Measurements from ENCODE around the gene UGT1A4.
"Not testable (repeated sequence)": the region's sequence is repeated elsewhere in the genome, so short reads cannot be mapped to it uniquely, and the experiment has no call there.

The UGT1A4 gene

GRCh38 chr2:233736868-233737653 lies 18.5 kb downstream of the UGT1A4 start:
- H3K36me3 ChIP-seq (ENCODE audit: insufficient read depth, low read length); H3K9me3 ChIP-seq (ENCODE audit: insufficient read depth, low read depth, low read length); H3K27me3 ChIP-seq (ENCODE audit: insufficient read depth, low read length); H3K27ac ChIP-seq (ENCODE audit: low read depth, low read length); H3K4me3 ChIP-seq (ENCODE audit: low read length); H3K9ac ChIP-seq (ENCODE audit: low read depth, low read length); H3K4me1 ChIP-seq (ENCODE audit: insufficient read depth, low read length): not testable (repeated sequence)
- 91% methylated on average over 14 of the region's 14 CpGs for WGBS

- Histone ChIP-seq H3K9me3 (ENCODE audit: insufficient read depth, low read depth, low read length) (no peaks in the 10 kb centered on the region), H3K27me3 (ENCODE audit: insufficient read depth, low read length) (no peaks in the 10 kb centered on the region), H3K9ac (ENCODE audit: low read depth, low read length) (no peak overlapping the region), H3K27ac (ENCODE audit: low read depth, low read length) (no peak overlapping the region), H3K36me3 (ENCODE audit: insufficient read depth, low read length) (no peaks in the 10 kb centered on the region), H3K4me3 (ENCODE audit: low read length) (no peak overlapping the region), H3K4me1 (ENCODE audit: insufficient read depth, low read length) (no peaks in the 10 kb centered on the region)
- WGBS, result 80% methylated on average over 2 of the region's 2 CpGs
These were observed 22.3 kb downstream of the UGT1A4 start for GRCh38 chr2:233740870-233741269.

DNA sequence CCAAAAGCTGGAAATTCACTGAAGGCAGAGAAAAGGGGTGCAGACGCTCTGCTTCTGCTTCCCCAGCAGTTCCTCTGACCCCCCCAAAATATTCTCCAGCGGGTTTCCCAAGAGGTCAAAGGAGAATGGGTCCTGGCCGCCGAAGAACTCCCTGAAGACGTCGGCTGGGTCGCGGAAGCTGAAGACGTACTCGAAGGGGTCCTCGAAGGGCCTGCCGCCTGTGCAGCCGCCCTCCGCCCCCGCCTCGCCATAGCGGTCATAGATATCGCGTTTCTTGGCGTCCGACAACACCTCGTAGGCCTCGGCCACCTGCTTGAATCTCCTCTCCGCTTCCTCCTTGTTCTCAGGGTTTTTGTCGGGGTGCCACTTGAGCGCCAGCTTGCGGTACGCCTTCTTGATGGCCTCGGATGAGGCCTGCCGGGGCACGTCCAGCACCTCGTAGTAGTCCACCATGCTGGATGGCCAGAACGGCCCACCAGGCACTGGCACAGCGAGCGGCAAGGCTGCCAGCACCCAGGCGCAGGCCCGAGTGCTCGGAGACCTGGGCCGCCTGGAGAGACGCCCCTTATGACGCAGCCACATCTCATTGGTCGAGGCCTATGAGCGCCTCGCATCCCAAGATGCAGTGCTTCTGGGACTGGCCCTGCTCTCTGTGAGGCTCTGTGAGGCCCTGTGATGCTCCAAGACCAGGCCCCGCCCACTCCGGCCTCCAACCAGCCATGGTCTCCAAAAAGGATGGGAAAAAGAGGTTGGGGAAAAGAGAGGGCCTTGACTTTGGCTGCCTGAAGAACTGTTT lies 25.1 kb downstream of the UGT1A4 start:
- WGBS, result 97% methylated on average over 44 of the region's 46 CpGs
- Histone ChIP-seq H3K27ac (ENCODE audit: low read depth, low read length) (no peak overlapping the region), H3K27me3 (ENCODE audit: insufficient read depth, low read length) (no peaks in the 10 kb centered on the region), H3K4me3 (ENCODE audit: low read length) (no peak overlapping the region), H3K9me3 (ENCODE audit: insufficient read depth, low read depth, low read length) (no peaks in the 10 kb centered on the region; the same call in 1 of the 2 replicates), H3K4me1 (ENCODE audit: insufficient read depth, low read length) (no peaks in the 10 kb centered on the region), H3K36me3 (ENCODE audit: insufficient read depth, low read length) (no peaks in the 10 kb centered on the region), H3K9ac (ENCODE audit: low read depth, low read length) (no peak overlapping the region)

DNA sequence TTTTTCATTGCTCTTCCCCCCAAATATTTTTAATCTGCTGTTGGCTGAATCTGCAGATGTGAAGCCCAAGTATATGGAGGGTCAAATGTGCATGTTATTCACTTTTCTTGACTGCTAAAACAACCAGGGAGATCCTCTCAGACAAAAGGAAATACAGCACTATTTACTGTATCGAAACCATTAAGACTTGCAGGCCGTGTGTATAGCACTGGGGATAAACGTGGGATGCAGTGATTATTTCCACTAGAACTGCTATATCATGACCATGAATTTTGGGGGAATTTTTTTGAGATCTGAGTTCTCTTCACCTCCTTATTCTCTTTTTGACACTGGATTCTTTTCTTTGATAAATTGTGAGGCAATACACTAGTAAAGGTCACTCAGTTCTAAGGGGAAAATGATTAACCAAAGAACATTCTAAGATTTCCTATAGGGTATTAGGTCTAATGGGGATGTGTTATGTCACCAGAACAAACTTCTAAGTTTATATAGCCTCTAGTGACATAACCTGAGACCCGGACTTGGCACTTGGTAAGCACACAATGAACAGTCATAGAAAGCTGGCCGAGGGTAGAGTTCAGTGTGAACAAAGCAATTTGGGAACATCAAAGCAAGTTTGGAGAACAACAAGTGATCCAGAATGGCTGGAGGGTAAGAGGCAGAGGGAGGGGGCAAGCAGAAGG lies 26.7 kb downstream of the UGT1A4 start:
- no peak overlapping the region for H3K27ac ChIP-seq (ENCODE audit: low read depth, low read length)
- no peaks in the 10 kb centered on the region for H3K36me3 ChIP-seq (ENCODE audit: insufficient read depth, low read length)
- WGBS, result 87% methylated on average over 5 of the region's 5 CpGs
- no peaks in the 10 kb centered on the region for H3K27me3 ChIP-seq (ENCODE audit: insufficient read depth, low read length)
- H3K9me3 ChIP-seq (ENCODE audit: insufficient read depth, low read depth, low read length), result peaks cover 5% of the 10 kb centered on the region; the same call in 1 of the 2 replicates
- no peaks in the 10 kb centered on the region for H3K4me1 ChIP-seq (ENCODE audit: insufficient read depth, low read length)
- H3K9ac ChIP-seq (ENCODE audit: low read depth, low read length), result no peak overlapping the region
- no peak overlapping the region for H3K4me3 ChIP-seq (ENCODE audit: low read length)

GRCh38 chr2:233745838-233746237 lies 27.3 kb downstream of the UGT1A4 start:
- peaks cover 10% of the 10 kb centered on the region for H3K9me3 ChIP-seq (ENCODE audit: insufficient read depth, low read depth, low read length)
- H3K27ac ChIP-seq (ENCODE audit: low read depth, low read length); H3K27me3 ChIP-seq (ENCODE audit: insufficient read depth, low read length); H3K9ac ChIP-seq (ENCODE audit: low read depth, low read length); H3K36me3 ChIP-seq (ENCODE audit: insufficient read depth, low read length); H3K4me1 ChIP-seq (ENCODE audit: insufficient read depth, low read length); H3K4me3 ChIP-seq (ENCODE audit: low read length): not testable (repeated sequence)
- WGBS, result 90% methylated on average over 2 of the region's 2 CpGs

DNA sequence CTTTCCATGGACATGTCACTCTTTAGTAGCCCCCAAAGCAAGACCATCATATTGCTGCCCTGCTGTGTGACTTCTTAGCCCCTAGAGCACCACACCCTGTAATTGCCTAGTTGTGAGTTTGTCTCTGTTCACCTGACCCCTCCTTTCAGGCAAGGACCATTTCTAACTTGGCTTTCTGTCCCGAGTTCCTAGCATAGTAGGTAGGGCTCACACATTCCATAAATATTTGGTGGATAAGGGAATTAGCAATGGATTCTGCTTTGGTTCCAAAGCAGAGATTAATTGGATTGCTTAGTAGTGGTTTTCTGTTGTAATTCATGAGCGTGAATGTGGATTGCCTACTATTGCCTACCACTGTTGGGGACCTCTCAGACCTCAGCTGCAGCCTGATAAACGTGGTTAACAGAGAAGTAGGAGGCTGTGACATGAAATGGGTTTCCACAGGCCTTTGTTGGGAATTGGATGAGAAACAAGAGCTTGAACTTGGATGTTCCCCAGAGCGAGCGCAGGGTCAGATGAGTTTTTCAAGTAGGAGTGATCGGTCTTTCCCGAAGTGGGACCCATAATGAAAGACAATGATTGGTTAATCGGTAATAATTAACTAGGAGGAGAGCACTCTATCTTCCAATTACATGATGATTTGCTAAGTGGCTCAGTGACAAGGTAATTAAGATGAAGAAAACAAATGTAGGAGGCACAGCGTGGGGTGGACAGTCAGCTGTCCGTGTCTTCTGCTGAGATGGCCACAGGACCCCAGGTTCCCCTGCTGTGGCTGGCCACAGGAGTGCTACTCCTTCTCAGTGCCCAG lies 28.1 kb downstream of the UGT1A4 start:
- H3K4me1 ChIP-seq (ENCODE audit: insufficient read depth, low read length), result no peaks in the 10 kb centered on the region
- no peak overlapping the region for H3K27ac ChIP-seq (ENCODE audit: low read depth, low read length)
- H3K36me3 ChIP-seq (ENCODE audit: insufficient read depth, low read length), result no peaks in the 10 kb centered on the region
- no peaks in the 10 kb centered on the region for H3K27me3 ChIP-seq (ENCODE audit: insufficient read depth, low read length)
- 85% methylated on average over 10 of the region's 10 CpGs for WGBS
- H3K9ac ChIP-seq (ENCODE audit: low read depth, low read length), result no peak overlapping the region
- no peak overlapping the region for H3K4me3 ChIP-seq (ENCODE audit: low read length)
- H3K9me3 ChIP-seq (ENCODE audit: insufficient read depth, low read depth, low read length), result peaks cover 15% of the 10 kb centered on the region

DNA sequence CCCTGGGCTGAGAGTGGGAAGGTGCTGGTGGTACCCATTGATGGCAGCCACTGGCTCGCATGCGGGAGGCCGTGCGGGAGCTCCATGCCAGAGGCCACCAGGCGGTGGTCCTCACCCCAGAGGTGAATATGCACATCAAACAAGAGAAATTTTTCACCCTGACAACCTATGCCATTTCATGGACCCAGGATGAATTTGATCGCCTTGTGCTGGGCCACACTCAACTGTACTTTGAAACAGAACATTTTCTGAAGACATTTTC lies 28.7 kb downstream of the UGT1A4 start:
- WGBS, result 94% methylated on average over 6 of the region's 6 CpGs
- Histone ChIP-seq H3K4me1 (ENCODE audit: insufficient read depth, low read length) (no peaks in the 10 kb centered on the region), H3K9ac (ENCODE audit: low read depth, low read length) (no peak overlapping the region), H3K27ac (ENCODE audit: low read depth, low read length) (no peak overlapping the region), H3K27me3 (ENCODE audit: insufficient read depth, low read length) (no peaks in the 10 kb centered on the region), H3K4me3 (ENCODE audit: low read length) (no peak overlapping the region), H3K9me3 (ENCODE audit: insufficient read depth, low read depth, low read length) (peaks cover 18% of the 10 kb centered on the region), H3K36me3 (ENCODE audit: insufficient read depth, low read length) (no peaks in the 10 kb centered on the region)

DNA sequence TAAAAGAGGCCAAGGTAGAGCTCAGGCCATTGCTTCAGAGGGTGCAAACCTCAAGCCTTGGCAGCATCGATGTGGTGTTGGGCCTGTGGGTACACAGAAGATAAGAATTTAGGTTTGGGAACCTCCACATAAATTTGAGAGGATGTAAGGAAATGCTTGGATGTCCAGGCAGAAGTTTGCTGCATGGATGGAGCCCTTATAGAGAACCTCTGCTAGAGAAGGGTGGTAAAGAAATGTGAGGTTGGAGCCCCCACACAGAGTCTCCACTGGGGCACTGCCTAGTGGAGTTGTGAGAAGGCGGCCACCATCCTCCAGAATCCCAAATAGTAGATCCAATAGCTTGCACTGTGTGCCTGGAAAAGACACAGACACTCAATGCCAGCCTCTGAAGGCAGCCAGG lies 32.2 kb downstream of the UGT1A4 start:
- H3K27me3 ChIP-seq (ENCODE audit: insufficient read depth, low read length); H3K9ac ChIP-seq (ENCODE audit: low read depth, low read length); H3K4me3 ChIP-seq (ENCODE audit: low read length); H3K4me1 ChIP-seq (ENCODE audit: insufficient read depth, low read length); H3K36me3 ChIP-seq (ENCODE audit: insufficient read depth, low read length); H3K27ac ChIP-seq (ENCODE audit: low read depth, low read length): not testable (repeated sequence)
- WGBS, result 90% methylated on average over 2 of the region's 2 CpGs
- peaks cover 22% of the 10 kb centered on the region for H3K9me3 ChIP-seq (ENCODE audit: insufficient read depth, low read depth, low read length)

DNA sequence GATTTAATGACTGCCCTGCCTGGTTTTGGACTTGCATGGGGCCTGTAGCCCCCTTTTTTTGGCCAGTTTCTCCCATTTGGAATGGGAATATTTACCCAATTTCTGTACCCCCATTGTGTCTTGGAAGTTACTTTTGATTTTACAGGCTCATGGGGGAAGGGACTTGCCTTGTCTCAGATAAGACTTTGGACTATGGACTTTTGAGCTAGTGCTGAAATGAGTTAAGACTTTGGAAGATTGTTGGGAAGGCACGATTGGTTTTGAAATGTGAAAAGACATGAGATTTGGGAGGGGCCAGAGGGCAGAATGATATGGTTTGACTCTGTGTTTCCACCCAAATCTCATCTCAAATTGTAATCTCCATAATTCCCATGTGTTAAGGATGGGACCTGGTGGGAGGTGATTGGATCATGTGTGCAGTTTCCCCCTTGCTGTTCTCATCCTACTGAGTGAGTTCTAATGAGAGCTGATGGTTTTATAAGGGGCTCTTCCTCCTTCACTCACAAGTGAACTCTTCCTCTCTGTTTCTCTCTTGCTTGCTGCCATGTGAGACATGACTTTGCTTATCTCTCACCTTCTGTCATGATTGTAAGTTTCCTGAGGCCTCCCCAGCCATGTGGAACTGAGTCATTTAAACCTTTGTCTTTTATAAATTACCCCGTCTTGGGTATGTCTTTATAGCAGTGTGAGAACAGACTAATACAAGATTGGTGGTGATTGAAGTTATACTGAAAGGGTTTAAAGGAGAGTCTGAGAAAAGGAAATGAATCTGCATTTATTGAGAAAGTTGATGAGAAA lies 32.9 kb downstream of the UGT1A4 start:
- H3K36me3 ChIP-seq (ENCODE audit: insufficient read depth, low read length), result not testable (repeated sequence)

DNA sequence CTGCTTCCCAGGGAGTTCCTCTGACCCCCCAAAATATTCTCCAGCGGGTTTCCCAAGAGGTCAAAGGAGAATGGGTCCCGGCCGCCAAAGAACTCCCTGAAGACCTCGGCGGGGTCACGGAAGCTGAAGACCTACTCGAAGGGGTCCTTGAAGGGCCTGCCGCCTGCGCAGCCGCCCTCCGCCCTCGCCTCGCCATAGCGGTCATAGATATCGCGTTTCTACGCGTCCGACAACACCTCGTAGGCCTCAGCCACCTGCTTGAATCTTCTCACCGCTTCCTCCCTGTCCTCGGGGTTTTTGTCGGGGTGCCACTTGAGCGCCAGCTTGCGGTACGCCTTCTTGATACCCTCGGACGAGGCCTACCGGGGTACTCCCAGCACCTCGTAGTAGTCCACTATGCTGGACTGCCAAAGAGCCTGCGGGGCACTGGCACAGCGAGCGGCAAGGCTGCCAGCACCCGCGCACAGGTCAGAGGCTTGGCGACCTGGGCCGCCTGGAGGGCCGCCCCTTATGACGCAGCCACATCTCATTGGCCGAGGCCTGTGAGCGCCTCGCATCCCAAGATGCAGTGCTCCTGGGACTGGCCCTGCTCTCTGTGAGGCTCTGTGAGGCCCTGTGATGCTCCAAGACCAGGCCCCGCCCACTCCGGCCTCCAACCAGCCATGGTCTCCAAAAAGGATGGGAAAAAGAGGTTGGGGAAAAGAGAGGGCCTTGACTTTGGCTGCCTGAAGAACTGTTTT lies 36.5 kb downstream of the UGT1A4 start:
- no peaks in the 10 kb centered on the region for H3K27me3 ChIP-seq (ENCODE audit: insufficient read depth, low read length)
- no peaks in the 10 kb centered on the region for H3K36me3 ChIP-seq (ENCODE audit: insufficient read depth, low read length)
- H3K4me1 ChIP-seq (ENCODE audit: insufficient read depth, low read length), result no peaks in the 10 kb centered on the region
- no peak overlapping the region for H3K4me3 ChIP-seq (ENCODE audit: low read length)
- no peak overlapping the region for H3K27ac ChIP-seq (ENCODE audit: low read depth, low read length)
- 96% methylated on average over 42 of the region's 44 CpGs for WGBS
- no peak overlapping the region for H3K9ac ChIP-seq (ENCODE audit: low read depth, low read length)
- H3K9me3 ChIP-seq (ENCODE audit: insufficient read depth, low read depth, low read length), result peaks cover 16% of the 10 kb centered on the region

More for the DNA sequence above, 32.9 kb downstream of the UGT1A4 start:
- not testable (repeated sequence) for H3K27me3 ChIP-seq (ENCODE audit: insufficient read depth, low read length); H3K4me3 ChIP-seq (ENCODE audit: low read length); H3K4me1 ChIP-seq (ENCODE audit: insufficient read depth, low read length); H3K27ac ChIP-seq (ENCODE audit: low read depth, low read length); H3K9ac ChIP-seq (ENCODE audit: low read depth, low read length)
- 93% methylated on average over 2 of the region's 2 CpGs for WGBS
- H3K9me3 ChIP-seq (ENCODE audit: insufficient read depth, low read depth, low read length), result peaks cover 22% of the 10 kb centered on the region

Data from HUES64 (cell line).